Measurements from ENCODE around the gene GGT5. TPM values are rescaled to one million over a fixed set of nuclear protein-coding genes. Genes with fewer than 3 reads are reported as not detected.

The GGT5 gene
- total and polyA plus RNA-seq, 4 donors = 6.3 to 35.0 (median 20.2) TPM

- TF ChIP-seq GABPA (IDR thresholded peaks at IDR 0.05 in 1 of 2, conservative IDR thresholded peaks at IDR 0.05 in 1 of 2) (no peak), TAF1 (conservative IDR thresholded peaks at IDR 0.05) (no peak), HNF4A (conservative IDR thresholded peaks at IDR 0.05) (no peak), NR2F2 (IDR thresholded peaks at IDR 0.05) (no peak)
- Histone ChIP-seq H3K27ac (ENCODE audit: low read depth in 1 of 2, low read length in 2 of 2) (no peak overlapping the region), H3K27me3 (ENCODE audit: control insufficient read depth in 4 of 4, insufficient read depth in 4 of 4, low read length in 3 of 4) (no peaks in the 10 kb centered on the region), H3K4me1 (ENCODE audit: control insufficient read depth in 4 of 4, insufficient read depth in 4 of 4, low read length in 3 of 4) (peaks cover 0 to 8% (median 6%) of the 10 kb centered on the region in 4 donors), H3K4me3 (ENCODE audit: low read depth in 1 of 3, low read length in 3 of 3) (no peak overlapping the region), H3K9ac (ENCODE audit: low read depth in 1 of 2, low read length in 2 of 2) (no peak overlapping the region), H3K36me3 (ENCODE audit: control insufficient read depth in 4 of 4, insufficient read depth in 3 of 4, low read depth in 1 of 4, low read length in 3 of 4) (no peaks in the 10 kb centered on the region), H3K9me3 (ENCODE audit: control insufficient read depth in 4 of 4, low read length in 3 of 4) (no peaks in the 10 kb centered on the region)
- WGBS = 90% methylated on average over 16 of the region's 16 CpGs
- no peak for DNase-seq (ENCODE audit: low spot score)
These were observed 59.8 kb downstream of the GGT5 start for GRCh38 chr22:24185001-24185500.

DNA sequence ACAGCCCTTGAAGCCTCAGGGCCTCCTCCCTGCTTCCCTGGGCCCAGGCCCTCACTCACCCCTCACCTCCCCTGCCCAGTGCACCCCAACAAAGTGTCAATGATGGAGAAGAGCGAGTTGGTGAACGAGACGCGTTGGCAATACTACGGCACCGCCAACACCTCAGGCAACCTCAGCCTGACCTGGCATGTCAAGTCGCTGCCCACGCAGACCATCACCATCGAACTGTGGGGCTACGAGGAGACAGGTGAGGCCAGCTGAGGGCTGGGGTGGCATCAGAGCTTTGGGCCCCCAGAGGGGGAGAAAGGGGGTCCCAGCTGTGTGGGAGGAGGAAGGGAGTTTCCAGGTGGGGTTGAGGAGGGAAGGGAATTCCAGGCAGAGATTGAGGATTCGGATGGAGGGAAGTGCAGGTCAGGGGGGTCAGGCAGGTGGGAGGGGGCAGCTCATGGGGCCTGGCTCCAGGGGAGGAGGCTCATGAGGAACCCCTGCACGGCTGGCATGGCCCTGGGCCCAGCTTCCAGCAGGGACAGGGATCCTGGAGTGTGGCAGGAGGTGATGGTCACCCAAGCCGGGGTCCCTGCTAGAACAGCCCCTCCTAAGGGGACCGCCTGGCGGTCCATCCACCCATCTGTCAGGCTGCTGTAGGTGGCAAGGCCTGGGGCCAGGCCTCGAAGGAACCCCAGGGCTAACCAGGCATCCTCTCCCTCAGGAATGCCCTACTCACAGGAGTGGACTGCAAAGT is 60.7 kb downstream of the GGT5 start:
- DNase-seq (ENCODE audit: low spot score) = no peak
- H3K27me3 ChIP-seq (ENCODE audit: control insufficient read depth in 4 of 4, insufficient read depth in 4 of 4, low read length in 3 of 4) = no peaks in the 10 kb centered on the region
- no peaks in the 10 kb centered on the region for H3K36me3 ChIP-seq (ENCODE audit: control insufficient read depth in 4 of 4, insufficient read depth in 3 of 4, low read depth in 1 of 4, low read length in 3 of 4)
- no peaks in the 10 kb centered on the region for H3K9me3 ChIP-seq (ENCODE audit: control insufficient read depth in 4 of 4, low read length in 3 of 4)
- 96% methylated on average over 16 of the region's 16 CpGs for WGBS
- H3K4me1 ChIP-seq (ENCODE audit: control insufficient read depth in 4 of 4, insufficient read depth in 4 of 4, low read length in 3 of 4) = peaks cover 0 to 8% (median 6%) of the 10 kb centered on the region in 4 donors
- TF ChIP-seq, protein P1, sequence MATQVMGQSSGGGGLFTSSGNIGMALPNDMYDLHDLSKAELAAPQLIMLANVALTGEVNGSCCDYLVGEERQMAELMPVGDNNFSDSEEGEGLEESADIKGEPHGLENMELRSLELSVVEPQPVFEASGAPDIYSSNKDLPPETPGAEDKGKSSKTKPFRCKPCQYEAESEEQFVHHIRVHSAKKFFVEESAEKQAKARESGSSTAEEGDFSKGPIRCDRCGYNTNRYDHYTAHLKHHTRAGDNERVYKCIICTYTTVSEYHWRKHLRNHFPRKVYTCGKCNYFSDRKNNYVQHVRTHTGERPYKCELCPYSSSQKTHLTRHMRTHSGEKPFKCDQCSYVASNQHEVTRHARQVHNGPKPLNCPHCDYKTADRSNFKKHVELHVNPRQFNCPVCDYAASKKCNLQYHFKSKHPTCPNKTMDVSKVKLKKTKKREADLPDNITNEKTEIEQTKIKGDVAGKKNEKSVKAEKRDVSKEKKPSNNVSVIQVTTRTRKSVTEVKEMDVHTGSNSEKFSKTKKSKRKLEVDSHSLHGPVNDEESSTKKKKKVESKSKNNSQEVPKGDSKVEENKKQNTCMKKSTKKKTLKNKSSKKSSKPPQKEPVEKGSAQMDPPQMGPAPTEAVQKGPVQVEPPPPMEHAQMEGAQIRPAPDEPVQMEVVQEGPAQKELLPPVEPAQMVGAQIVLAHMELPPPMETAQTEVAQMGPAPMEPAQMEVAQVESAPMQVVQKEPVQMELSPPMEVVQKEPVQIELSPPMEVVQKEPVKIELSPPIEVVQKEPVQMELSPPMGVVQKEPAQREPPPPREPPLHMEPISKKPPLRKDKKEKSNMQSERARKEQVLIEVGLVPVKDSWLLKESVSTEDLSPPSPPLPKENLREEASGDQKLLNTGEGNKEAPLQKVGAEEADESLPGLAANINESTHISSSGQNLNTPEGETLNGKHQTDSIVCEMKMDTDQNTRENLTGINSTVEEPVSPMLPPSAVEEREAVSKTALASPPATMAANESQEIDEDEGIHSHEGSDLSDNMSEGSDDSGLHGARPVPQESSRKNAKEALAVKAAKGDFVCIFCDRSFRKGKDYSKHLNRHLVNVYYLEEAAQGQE (IDR thresholded peaks at IDR 0.05) = no peak
- TF ChIP-seq FOXA1 (IDR thresholded peaks at IDR 0.05) = no peak
- TF ChIP-seq NR2F2 (IDR thresholded peaks at IDR 0.05) = no peak
- no peak for TF ChIP-seq FOXA2 (IDR thresholded peaks at IDR 0.05)
- TF ChIP-seq, protein P2, sequence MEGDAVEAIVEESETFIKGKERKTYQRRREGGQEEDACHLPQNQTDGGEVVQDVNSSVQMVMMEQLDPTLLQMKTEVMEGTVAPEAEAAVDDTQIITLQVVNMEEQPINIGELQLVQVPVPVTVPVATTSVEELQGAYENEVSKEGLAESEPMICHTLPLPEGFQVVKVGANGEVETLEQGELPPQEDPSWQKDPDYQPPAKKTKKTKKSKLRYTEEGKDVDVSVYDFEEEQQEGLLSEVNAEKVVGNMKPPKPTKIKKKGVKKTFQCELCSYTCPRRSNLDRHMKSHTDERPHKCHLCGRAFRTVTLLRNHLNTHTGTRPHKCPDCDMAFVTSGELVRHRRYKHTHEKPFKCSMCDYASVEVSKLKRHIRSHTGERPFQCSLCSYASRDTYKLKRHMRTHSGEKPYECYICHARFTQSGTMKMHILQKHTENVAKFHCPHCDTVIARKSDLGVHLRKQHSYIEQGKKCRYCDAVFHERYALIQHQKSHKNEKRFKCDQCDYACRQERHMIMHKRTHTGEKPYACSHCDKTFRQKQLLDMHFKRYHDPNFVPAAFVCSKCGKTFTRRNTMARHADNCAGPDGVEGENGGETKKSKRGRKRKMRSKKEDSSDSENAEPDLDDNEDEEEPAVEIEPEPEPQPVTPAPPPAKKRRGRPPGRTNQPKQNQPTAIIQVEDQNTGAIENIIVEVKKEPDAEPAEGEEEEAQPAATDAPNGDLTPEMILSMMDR (IDR thresholded peaks at IDR 0.05; ENCODE audit: low read depth, low read length, missing input control) = no peak
- TF ChIP-seq, protein P3, sequence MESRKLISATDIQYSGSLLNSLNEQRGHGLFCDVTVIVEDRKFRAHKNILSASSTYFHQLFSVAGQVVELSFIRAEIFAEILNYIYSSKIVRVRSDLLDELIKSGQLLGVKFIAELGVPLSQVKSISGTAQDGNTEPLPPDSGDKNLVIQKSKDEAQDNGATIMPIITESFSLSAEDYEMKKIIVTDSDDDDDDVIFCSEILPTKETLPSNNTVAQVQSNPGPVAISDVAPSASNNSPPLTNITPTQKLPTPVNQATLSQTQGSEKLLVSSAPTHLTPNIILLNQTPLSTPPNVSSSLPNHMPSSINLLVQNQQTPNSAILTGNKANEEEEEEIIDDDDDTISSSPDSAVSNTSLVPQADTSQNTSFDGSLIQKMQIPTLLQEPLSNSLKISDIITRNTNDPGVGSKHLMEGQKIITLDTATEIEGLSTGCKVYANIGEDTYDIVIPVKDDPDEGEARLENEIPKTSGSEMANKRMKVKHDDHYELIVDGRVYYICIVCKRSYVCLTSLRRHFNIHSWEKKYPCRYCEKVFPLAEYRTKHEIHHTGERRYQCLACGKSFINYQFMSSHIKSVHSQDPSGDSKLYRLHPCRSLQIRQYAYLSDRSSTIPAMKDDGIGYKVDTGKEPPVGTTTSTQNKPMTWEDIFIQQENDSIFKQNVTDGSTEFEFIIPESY (IDR thresholded peaks at IDR 0.05) = no peak
- no peak for TF ChIP-seq HNF4G (IDR thresholded peaks at IDR 0.05)
- TF ChIP-seq RAD21 (IDR thresholded peaks at IDR 0.05) = no peak
- TF ChIP-seq, protein P4, sequence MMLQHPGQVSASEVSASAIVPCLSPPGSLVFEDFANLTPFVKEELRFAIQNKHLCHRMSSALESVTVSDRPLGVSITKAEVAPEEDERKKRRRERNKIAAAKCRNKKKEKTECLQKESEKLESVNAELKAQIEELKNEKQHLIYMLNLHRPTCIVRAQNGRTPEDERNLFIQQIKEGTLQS (IDR thresholded peaks at IDR 0.05) = no peak
- no peak for TF ChIP-seq TAF1 (conservative IDR thresholded peaks at IDR 0.05)
- no peak for TF ChIP-seq EGR1 (IDR thresholded peaks at IDR 0.05; ENCODE audit: low read depth in 2 of 2)
- no peak for TF ChIP-seq YY1 (IDR thresholded peaks at IDR 0.05)
- no peak for TF ChIP-seq HNF4A (conservative IDR thresholded peaks at IDR 0.05)
- TF ChIP-seq SP1 (IDR thresholded peaks at IDR 0.05) = no peak
- TF ChIP-seq RXRA (IDR thresholded peaks at IDR 0.05) = no peak
- no peak overlapping the region for H3K27ac ChIP-seq (ENCODE audit: low read depth in 1 of 2, low read length in 2 of 2)
- no peak overlapping the region for H3K9ac ChIP-seq (ENCODE audit: low read depth in 1 of 2, low read length in 2 of 2)
- H3K4me3 ChIP-seq (ENCODE audit: low read depth in 1 of 3, low read length in 3 of 3) = no peak overlapping the region

Measured in liver (tissue), 9 donors.